Measurements from ENCODE around the gene ZNF205. TPM values are rescaled to one million over a fixed set of nuclear protein-coding genes. Genes with fewer than 3 reads are reported as not detected.

The ZNF205 gene
- total and polyA plus RNA-seq, 2 of the 13 experiments (the other 11 are each of a cell fraction or from before 2014, with no cell fraction given), result 5.8 to 10.2 TPM

DNA sequence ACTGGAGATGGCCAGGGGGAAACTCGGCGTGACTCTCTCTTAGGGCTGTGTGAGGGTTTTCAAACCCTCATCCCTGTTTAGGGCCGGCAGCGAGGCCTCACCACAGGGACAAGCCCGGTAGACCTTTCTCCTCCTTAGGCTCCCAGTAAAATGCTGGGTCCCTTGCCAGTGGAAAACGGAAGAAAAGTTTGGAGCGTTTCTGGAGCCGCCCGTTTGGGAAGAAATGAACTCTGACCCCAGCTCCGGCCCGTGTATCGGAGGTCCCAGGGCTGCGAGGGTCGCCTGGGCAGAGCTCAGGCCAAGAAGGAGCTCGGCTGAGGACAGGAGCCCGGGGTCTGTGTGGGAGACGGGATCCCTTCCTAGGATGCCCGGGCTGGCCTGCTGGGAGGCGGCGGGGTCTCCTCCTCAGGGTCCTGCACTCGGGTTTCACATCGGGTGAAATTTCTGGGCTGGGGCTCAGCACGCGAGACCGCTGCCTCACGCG, 45.7 kb downstream of the ZNF205 start (continued):
- TF ChIP-seq ZKSCAN8 (CRISPR knock-in tag; IDR thresholded peaks at IDR 0.05; ENCODE audit: borderline replicate concordance) (no peak), SALL1 (CRISPR knock-in tag; IDR thresholded peaks at IDR 0.05) (no peak), HHEX (CRISPR knock-in tag; IDR thresholded peaks at IDR 0.05) (no peak), ZNF546 (CRISPR knock-in tag; conservative IDR thresholded peaks at IDR 0.05) (peak; percentile 45; the same call in 1 of the 2 replicates), ZNF136 (CRISPR knock-in tag; IDR thresholded peaks at IDR 0.05; ENCODE audit: low read depth) (no peak), SIX1 (CRISPR knock-in tag; IDR thresholded peaks at IDR 0.05; ENCODE audit: borderline replicate concordance) (no peak), SMAD1 (CRISPR knock-in tag; IDR thresholded peaks at IDR 0.05; ENCODE audit: borderline replicate concordance, low read depth) (no peak), NCOR1 (IDR thresholded peaks at IDR 0.05; ENCODE audit: borderline replicate concordance, low read length) (no peak), HDAC2 (CRISPR knock-in tag; IDR thresholded peaks at IDR 0.05) (0 out of 2 replicates have a peak, but pooled peaks have one; percentile 0), ZNF674 (CRISPR knock-in tag; IDR thresholded peaks at IDR 0.05; ENCODE audit: low read depth) (peak; percentile 79; the same call in 1 of the 2 replicates), ZNF496 (CRISPR knock-in tag; IDR thresholded peaks at IDR 0.05; ENCODE audit: insufficient replicate concordance) (no peak), SP1 (IDR thresholded peaks at IDR 0.05) (no peak), SP1 (CRISPR knock-in tag; IDR thresholded peaks at IDR 0.05) (no peak), ZNF430 (CRISPR knock-in tag; IDR thresholded peaks at IDR 0.05) (0 out of 2 replicates have a peak, but pooled peaks have one; percentile 38), ZBTB10 (CRISPR knock-in tag; IDR thresholded peaks at IDR 0.05; ENCODE audit: borderline replicate concordance) (no peak), ZNF382 (CRISPR knock-in tag; IDR thresholded peaks at IDR 0.05; ENCODE audit: borderline replicate concordance) (no peak), BRCA1 (CRISPR knock-in tag; IDR thresholded peaks at IDR 0.05) (no peak), LRRFIP1 (CRISPR knock-in tag; conservative IDR thresholded peaks at IDR 0.05) (no peak), TEAD2 (CRISPR knock-in tag; IDR thresholded peaks at IDR 0.05) (0 out of 2 replicates have a peak, but pooled peaks have one; percentile 27)
- TF ChIP-seq, protein P1, sequence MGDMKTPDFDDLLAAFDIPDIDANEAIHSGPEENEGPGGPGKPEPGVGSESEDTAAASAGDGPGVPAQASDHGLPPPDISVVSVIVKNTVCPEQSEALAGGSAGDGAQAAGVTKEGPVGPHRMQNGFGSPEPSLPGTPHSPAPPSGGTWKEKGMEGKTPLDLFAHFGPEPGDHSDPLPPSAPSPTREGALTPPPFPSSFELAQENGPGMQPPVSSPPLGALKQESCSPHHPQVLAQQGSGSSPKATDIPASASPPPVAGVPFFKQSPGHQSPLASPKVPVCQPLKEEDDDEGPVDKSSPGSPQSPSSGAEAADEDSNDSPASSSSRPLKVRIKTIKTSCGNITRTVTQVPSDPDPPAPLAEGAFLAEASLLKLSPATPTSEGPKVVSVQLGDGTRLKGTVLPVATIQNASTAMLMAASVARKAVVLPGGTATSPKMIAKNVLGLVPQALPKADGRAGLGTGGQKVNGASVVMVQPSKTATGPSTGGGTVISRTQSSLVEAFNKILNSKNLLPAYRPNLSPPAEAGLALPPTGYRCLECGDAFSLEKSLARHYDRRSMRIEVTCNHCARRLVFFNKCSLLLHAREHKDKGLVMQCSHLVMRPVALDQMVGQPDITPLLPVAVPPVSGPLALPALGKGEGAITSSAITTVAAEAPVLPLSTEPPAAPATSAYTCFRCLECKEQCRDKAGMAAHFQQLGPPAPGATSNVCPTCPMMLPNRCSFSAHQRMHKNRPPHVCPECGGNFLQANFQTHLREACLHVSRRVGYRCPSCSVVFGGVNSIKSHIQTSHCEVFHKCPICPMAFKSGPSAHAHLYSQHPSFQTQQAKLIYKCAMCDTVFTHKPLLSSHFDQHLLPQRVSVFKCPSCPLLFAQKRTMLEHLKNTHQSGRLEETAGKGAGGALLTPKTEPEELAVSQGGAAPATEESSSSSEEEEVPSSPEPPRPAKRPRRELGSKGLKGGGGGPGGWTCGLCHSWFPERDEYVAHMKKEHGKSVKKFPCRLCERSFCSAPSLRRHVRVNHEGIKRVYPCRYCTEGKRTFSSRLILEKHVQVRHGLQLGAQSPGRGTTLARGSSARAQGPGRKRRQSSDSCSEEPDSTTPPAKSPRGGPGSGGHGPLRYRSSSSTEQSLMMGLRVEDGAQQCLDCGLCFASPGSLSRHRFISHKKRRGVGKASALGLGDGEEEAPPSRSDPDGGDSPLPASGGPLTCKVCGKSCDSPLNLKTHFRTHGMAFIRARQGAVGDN (CRISPR knock-in tag; IDR thresholded peaks at IDR 0.05), result peak; percentile 47
- TF ChIP-seq, protein P2, sequence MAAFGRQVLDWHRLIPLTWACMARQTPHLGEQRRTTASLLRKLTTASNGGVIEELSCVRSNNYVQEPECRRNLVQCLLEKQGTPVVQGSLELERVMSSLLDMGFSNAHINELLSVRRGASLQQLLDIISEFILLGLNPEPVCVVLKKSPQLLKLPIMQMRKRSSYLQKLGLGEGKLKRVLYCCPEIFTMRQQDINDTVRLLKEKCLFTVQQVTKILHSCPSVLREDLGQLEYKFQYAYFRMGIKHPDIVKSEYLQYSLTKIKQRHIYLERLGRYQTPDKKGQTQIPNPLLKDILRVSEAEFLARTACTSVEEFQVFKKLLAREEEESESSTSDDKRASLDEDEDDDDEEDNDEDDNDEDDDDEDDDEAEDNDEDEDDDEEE (CRISPR knock-in tag; IDR thresholded peaks at IDR 0.05), result no peak

Data from HepG2 (cell line).